GM10266 (cell line): ENCODE data around the gene SLC2A13.
"Not testable (repeated sequence)": the region's sequence is repeated elsewhere in the genome, so short reads cannot be mapped to it uniquely, and the experiment has no call there.

Source experiments
- DNase-seq: peaks from one replicate; pipeline ENCODE4 v3.0.0; 2012; ENCODE audit errors: extremely low spot score
- TF ChIP-seq, protein P1 (sequence below): IDR thresholded peaks from 2 replicates; pipeline ENCODE4 v1.5.1; 2012; ENCODE audit warnings: mild to moderate bottlenecking, low read depth; ENCODE audit not compliant: control insufficient read depth, insufficient read depth; ENCODE audit errors: missing control alignments

The SLC2A13 gene

GRCh38 chr12:40038619-40039018 lies 67.3 kb downstream of the SLC2A13 start:
- no peak for DNase-seq
- TF ChIP-seq, protein P1, sequence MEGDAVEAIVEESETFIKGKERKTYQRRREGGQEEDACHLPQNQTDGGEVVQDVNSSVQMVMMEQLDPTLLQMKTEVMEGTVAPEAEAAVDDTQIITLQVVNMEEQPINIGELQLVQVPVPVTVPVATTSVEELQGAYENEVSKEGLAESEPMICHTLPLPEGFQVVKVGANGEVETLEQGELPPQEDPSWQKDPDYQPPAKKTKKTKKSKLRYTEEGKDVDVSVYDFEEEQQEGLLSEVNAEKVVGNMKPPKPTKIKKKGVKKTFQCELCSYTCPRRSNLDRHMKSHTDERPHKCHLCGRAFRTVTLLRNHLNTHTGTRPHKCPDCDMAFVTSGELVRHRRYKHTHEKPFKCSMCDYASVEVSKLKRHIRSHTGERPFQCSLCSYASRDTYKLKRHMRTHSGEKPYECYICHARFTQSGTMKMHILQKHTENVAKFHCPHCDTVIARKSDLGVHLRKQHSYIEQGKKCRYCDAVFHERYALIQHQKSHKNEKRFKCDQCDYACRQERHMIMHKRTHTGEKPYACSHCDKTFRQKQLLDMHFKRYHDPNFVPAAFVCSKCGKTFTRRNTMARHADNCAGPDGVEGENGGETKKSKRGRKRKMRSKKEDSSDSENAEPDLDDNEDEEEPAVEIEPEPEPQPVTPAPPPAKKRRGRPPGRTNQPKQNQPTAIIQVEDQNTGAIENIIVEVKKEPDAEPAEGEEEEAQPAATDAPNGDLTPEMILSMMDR: no peak

- no peak for DNase-seq
- TF ChIP-seq, protein P1: no peak
These were observed 71.2 kb downstream of the SLC2A13 start for GRCh38 chr12:40034712-40035111.

GRCh38 chr12:40034156-40034555 lies 71.7 kb downstream of the SLC2A13 start:
- TF ChIP-seq, protein P1: no peak
- DNase-seq: no peak

- DNase-seq: no peak
These were observed 72.6 kb downstream of the SLC2A13 start for GRCh38 chr12:40033242-40033630.

GRCh38 chr12:40032433-40033241 lies 73.2 kb downstream of the SLC2A13 start:
- TF ChIP-seq, protein P1: no peak
- no peak for DNase-seq

More at GRCh38 chr12:40033242-40033630, 72.6 kb downstream of the SLC2A13 start:
- TF ChIP-seq, protein P1: no peak

DNA sequence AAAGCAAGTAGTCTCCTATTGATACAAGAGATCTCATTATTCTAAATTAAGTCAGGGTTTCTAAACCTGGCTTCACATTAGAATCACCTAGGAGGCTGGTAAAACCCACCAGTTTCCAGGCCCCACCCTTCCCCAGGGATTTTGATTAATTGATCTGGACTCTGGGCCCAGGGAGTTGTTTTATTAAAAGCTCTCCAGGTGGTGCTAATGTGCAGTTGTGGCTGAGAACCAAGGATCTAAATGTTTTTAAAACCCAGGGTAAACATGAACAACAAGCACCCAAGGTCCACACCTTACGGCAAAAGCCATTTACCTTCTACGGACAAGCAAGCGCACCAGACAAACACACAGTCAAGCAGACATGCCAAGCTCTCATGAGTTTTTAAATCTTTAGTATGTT lies 73.9 kb downstream of the SLC2A13 start:
- DNase-seq: no peak
- TF ChIP-seq, protein P1: no peak

DNA sequence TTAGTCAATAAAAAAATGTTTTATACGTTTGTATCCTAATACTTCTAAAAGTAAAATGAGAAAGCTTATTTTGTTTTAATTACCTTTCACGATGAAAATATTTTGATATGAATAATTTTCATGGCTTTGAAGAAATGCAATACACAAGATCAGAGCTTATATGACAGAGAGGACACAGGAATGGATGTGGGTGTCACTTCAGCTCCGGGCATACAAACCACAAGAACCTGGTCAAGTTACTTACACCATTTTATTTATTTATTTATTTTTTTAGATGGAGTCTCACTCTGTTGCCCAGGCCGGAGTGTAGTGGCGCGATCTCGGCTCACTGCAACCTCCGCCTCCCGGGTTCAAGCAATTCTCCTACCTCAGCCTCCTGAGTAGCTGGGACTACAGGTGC lies 74.9 kb downstream of the SLC2A13 start:
- DNase-seq: not testable (repeated sequence)
